WI38 (cell line): ENCODE data around the gene GPER1.

Experiments
- H3K4me3 ChIP-seq: 2 replicates; pipeline ENCODE4 v1.5.1; 2011; ENCODE audit warnings: low read depth, mild to moderate bottlenecking, control low read depth, low read length
- TF ChIP-seq, protein P1 (sequence below): IDR thresholded peaks from 2 replicates; pipeline ENCODE4 v1.5.1; 2012; ENCODE audit warnings: low read depth, mild to moderate bottlenecking, control low read depth, low read length

Gene GPER1

DNA sequence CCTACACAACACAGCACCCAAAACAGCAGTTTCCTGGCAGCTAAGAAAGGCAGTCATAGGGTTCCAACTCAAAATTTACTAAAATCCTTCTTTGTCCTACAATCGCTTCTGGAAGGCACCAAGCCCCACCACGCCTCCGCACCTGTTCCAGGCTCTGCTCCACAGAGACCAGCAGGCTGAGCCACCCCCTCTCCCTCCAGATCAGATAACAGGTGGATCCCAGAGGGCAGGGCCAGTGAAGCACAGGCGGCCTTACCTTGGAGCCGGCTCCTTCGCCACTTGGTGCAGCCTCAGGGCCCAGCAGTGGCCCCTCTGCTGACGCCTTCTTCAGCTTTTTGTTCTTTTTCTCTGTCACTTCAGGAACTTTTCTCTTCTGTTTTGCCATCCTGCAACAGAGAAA, 39.1 kb downstream of the GPER1 start:
- TF ChIP-seq, protein P1, sequence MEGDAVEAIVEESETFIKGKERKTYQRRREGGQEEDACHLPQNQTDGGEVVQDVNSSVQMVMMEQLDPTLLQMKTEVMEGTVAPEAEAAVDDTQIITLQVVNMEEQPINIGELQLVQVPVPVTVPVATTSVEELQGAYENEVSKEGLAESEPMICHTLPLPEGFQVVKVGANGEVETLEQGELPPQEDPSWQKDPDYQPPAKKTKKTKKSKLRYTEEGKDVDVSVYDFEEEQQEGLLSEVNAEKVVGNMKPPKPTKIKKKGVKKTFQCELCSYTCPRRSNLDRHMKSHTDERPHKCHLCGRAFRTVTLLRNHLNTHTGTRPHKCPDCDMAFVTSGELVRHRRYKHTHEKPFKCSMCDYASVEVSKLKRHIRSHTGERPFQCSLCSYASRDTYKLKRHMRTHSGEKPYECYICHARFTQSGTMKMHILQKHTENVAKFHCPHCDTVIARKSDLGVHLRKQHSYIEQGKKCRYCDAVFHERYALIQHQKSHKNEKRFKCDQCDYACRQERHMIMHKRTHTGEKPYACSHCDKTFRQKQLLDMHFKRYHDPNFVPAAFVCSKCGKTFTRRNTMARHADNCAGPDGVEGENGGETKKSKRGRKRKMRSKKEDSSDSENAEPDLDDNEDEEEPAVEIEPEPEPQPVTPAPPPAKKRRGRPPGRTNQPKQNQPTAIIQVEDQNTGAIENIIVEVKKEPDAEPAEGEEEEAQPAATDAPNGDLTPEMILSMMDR: no peak

DNA sequence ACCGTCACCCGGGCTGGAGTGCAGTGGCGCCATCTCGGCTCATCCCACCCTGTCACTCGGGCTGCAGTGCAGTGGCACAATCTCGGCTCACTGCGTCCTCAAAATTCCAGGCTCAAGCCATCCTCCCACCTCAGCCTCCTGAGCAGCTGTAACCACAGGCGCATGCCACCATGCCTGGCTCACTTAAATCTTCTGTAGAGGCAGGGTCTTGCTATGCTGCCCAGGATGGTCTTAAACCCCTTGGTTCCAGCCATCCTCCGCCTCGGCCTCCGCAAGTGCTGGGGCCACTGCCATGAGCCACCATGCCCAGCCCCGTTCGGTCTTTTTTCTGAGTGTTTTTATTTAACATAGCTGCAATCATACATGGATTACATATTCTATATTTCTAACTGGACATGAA, 41.5 kb downstream of the GPER1 start:
- TF ChIP-seq, protein P1: no peak
- no peak overlapping the region for H3K4me3 ChIP-seq

More for the DNA sequence above, 39.1 kb downstream of the GPER1 start:
- no peak overlapping the region for H3K4me3 ChIP-seq

DNA sequence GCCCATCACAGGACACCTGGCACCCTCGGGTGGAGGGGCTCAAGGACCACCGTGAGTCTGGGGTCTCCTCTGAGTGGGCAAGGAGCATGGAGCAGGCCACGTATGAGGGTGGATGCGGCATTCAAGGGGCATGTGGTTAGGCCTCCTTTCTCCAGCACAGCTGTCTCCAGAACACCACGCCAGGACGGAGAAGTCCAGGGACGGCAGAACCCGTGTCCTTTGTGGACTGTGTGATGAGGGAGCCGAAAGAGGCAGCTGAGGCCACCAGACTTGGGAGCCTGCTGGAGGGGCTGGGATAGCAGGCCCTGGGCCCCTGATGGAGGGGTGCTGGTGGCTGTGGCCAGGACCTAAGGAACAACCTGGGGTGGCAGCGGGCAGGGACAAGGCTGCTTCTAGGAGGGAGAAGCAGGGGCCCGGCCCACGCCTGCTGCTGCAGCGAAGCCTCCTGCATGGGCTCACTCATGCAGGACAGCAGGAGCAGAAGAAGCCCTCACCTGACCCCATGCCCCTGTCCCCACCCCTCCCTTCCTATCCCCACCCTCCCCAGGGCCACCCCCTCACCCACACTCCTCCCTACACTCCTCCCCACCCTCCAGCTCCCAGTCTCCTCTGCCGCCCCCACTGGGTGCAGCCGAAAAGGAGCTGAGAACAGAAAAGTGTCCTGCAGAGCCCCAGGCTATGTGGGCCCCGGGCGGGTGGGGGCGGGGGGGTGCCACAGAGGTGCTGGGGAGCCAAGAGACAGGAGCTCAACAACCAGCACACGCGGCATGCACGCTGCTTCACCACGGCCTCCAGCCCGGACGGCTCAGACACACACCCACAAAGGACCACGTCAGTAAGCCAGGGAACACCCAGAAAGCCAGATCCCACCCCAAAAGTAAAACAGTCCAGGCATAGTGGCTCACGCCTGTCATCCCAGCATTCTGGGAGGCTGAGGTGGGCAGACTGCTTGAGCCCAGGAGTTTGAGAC, 42.4 kb downstream of the GPER1 start:
- H3K4me3 ChIP-seq: no peak overlapping the region
- TF ChIP-seq, protein P1: no peak

DNA sequence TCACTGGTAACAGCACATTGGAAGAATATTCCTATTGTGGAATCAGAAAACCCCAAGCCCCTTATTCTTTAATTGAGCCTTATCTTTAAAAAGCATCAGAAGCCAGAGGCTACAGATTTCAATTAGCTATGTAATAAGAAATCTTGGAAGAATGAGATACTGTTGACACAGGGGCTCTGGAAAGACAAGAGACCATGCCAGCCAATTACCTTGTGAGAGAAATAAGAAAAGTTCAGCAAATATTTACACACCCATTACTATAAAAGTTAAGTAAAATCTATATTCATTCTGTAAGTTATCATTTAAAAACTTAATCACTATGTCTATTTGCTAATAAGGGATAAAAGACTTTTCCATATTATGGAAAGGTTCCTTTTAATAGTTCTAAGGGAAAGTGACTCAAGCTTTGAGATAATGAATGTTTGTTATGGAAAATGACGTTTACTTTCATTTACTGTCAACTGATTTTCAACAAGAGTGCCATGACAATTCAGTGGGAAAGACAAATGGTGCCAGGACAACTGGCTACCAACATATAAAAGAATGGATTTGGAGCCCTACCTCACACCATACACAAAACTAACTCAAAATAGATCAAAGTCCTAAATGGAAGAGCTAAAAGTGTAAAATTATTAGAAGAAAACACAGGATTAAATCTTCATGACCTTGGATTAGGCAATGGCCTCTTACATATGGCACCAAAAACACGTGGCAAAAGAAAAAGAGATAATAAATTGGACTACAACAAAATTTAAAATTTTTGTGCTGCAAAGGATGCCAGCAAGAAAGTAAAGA, 43.8 kb downstream of the GPER1 start:
- TF ChIP-seq, protein P1: no peak
- H3K4me3 ChIP-seq: no peak overlapping the region

DNA sequence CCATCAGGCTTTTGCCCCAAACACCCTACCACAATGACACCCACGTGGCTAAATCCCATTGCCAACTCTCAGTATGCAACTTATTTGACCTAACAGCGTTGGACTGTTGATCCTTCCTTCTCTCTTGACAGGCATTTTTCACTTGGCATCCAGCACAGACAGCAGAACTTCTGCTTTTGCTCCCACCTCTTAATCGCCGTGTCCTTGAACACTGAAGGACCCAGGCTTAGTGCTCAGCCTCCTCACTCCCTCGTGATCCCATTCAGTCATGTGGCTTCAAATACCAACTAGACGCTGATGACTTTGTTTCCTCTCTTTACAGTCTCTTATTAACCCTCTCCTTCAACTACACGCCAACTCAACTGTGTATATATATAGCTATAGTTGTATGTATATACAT, 47.0 kb downstream of the GPER1 start:
- H3K4me3 ChIP-seq: no peak overlapping the region
- TF ChIP-seq, protein P1: no peak

DNA sequence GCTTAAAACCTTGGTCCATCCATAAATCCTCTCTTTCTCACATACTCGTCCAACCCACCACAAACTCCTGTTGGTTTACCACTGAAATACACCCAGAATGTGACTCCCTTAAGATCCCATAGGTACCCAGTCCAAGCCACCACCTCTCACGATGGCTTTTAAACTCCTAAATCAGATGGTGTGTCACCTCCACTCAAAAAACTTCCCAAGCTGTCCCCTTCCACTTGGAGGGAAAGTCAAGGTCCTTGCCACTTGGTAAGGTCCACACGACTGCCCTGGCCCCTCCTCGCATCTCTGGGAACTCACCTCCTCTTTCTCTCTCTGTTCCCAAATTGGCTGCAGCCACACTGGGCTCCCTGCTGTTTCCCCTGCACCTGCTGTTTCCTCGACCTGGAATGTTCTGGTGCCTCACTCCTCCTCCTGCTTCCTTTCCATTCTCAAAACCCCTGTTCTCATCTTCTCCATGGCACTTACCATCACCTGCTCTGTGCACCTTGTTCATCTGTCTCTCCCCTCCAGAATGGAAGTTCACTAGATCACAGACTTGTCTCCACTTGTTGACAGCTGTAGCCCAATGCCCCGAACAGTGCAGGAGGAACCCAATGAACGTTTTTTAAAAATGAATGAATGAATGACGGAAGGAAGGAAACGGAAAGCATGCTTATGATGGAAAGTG, 49.1 kb downstream of the GPER1 start:
- peak overlapping the region; percentile 80 for H3K4me3 ChIP-seq
- TF ChIP-seq, protein P1: no peak
